Endothelial cell of umbilical vein (primary cell): Measurements from ENCODE around the gene GTF2F1.

ENCODE experiments used
- CTCF ChIP-seq, 2 donors: IDR thresholded peaks; 1 replicate in 1 of 2; 2 replicates in 1 of 2; pipeline ENCODE4 v1.5.1; 2011; ENCODE audit warnings: low read length in 2 of 2, mild to moderate bottlenecking in 2 of 2, moderate library complexity in 2 of 2, control low read depth in 1 of 2, inconsistent platforms in 1 of 2, low read depth in 1 of 2; ENCODE audit not compliant: insufficient read depth in 1 of 2; ENCODE audit errors: extremely low read depth in 1 of 2
- EZH2 ChIP-seq: IDR thresholded peaks from 2 replicates; pipeline ENCODE4 v1.6.1; 2012; ENCODE audit warnings: borderline replicate concordance, low read depth, mild to moderate bottlenecking, moderate library complexity, low read length, inconsistent platforms; ENCODE audit not compliant: severe bottlenecking
- GATA2 ChIP-seq: IDR thresholded peaks from 2 replicates; pipeline ENCODE4 v1.7.0; 2011; ENCODE audit warnings: low read depth, mild to moderate bottlenecking, moderate library complexity, mixed read lengths, low read length; ENCODE audit not compliant: insufficient read length, insufficient read depth
- MAX ChIP-seq: IDR thresholded peaks from 2 replicates; pipeline ENCODE4 v1.6.1; 2011; ENCODE audit not compliant: insufficient read depth, insufficient read length
- POLR2AphosphoS5 ChIP-seq: IDR thresholded peaks from 2 replicates; pipeline ENCODE4 v1.6.1; 2012; ENCODE audit warnings: low read depth, mild to moderate bottlenecking, control low read depth, low read length, moderate library complexity; ENCODE audit not compliant: insufficient read depth

- TF ChIP-seq CTCF (IDR thresholded peaks at IDR 0.05; ENCODE audit: extremely low read depth in 1 of 2, insufficient read depth in 1 of 2, low read depth in 1 of 2, low read length in 2 of 2), result no peak
- TF ChIP-seq GATA2, result no peak
- TF ChIP-seq POLR2AphosphoS5, result no peak
- no peak for TF ChIP-seq MAX
- no peak for TF ChIP-seq EZH2
Measured at GRCh38 chr19:6416658-6417405, 23.9 kb upstream of the GTF2F1 start.
